GM19455 (cell line): ENCODE measurements around the gene ZNF644.

Experiments used
- ATAC-seq: cut with Tn5 transposase; IDR thresholded peaks from one replicate; pipeline ENCODE4 v1.9.1; 2021; ENCODE audit not compliant: unreplicated experiment

ZNF644 gene

GRCh38 chr1:90989302-90989701, 32.5 kb downstream of the ZNF644 start:
- ATAC-seq, result no peak

GRCh38 chr1:90987841-90988240, 34.0 kb downstream of the ZNF644 start:
- no peak for ATAC-seq

- ATAC-seq, result no peak
Observed at GRCh38 chr1:90986953-90987352, 34.9 kb downstream of the ZNF644 start.

- ATAC-seq, result no peak
Observed at GRCh38 chr1:90977522-90977921, 44.3 kb downstream of the ZNF644 start.

- no peak for ATAC-seq
Observed at GRCh38 chr1:90973897-90974798, 47.7 kb downstream of the ZNF644 start.

GRCh38 chr1:90970208-90970607, 51.6 kb downstream of the ZNF644 start:
- no peak for ATAC-seq

- no peak for ATAC-seq
Observed at GRCh38 chr1:90969241-90969640, 52.6 kb downstream of the ZNF644 start.

- no peak for ATAC-seq
Observed at GRCh38 chr1:90964444-90965035, 57.3 kb downstream of the ZNF644 start.

GRCh38 chr1:90963651-90964050, 58.2 kb downstream of the ZNF644 start:
- no peak for ATAC-seq

GRCh38 chr1:90963236-90963635, 58.6 kb downstream of the ZNF644 start:
- ATAC-seq, result no peak

- no peak for ATAC-seq
Observed at GRCh38 chr1:90959352-90960206, 62.3 kb downstream of the ZNF644 start.

GRCh38 chr1:90957497-90957896, 64.3 kb downstream of the ZNF644 start:
- no peak for ATAC-seq

- ATAC-seq, result no peak
Observed at GRCh38 chr1:90955769-90956168, 66.1 kb downstream of the ZNF644 start.

GRCh38 chr1:90952906-90953305, 68.9 kb downstream of the ZNF644 start:
- no peak for ATAC-seq

- no peak for ATAC-seq
Observed at GRCh38 chr1:90951009-90951408, 70.8 kb downstream of the ZNF644 start.

- ATAC-seq, result no peak
Observed at GRCh38 chr1:90948301-90948700, 73.5 kb downstream of the ZNF644 start.

GRCh38 chr1:90946630-90947029, 75.2 kb downstream of the ZNF644 start:
- ATAC-seq, result no peak

GRCh38 chr1:90945287-90945686, 76.5 kb downstream of the ZNF644 start:
- no peak for ATAC-seq

- no peak for ATAC-seq
Observed at GRCh38 chr1:90943966-90944365, 77.9 kb downstream of the ZNF644 start.

GRCh38 chr1:90940746-90941145, 81.1 kb downstream of the ZNF644 start:
- no peak for ATAC-seq

- ATAC-seq, result no peak
Observed at GRCh38 chr1:90936731-90937130, 85.1 kb downstream of the ZNF644 start.

- no peak for ATAC-seq
Observed at GRCh38 chr1:90936061-90936460, 85.8 kb downstream of the ZNF644 start.
